Smooth muscle cell (in vitro differentiated cells): ENCODE measurements around the gene ZNF653. TPM values are rescaled to one million over a fixed set of nuclear protein-coding genes. Genes with fewer than 3 reads are reported as not detected.

Experiments used
- DNase-seq: peaks from one replicate; lab custom pipeline; 2025; ENCODE audit not compliant: unreplicated experiment; lab: John Stamatoyannopoulos, UW
- H2AFZ ChIP-seq: fragments of 200-600 bp; sonication (generic); 2 replicates; pipeline ENCODE4 v1.6.0; 2016; ENCODE audit warnings: antibody characterized with exemption, low read depth, mild to moderate bottlenecking
- H3F3A ChIP-seq: fragments of 200-600 bp; sonication (generic); 2 replicates; pipeline ENCODE4 v1.6.0; 2017; ENCODE audit warnings: antibody characterized with exemption, low read depth
- H3K27ac ChIP-seq: fragments of 200-600 bp; sonication (generic); 2 replicates; pipeline ENCODE4 v1.5.1; 2016; ENCODE audit warnings: low read depth, mild to moderate bottlenecking
- H3K27me3 ChIP-seq: fragments of 200-600 bp; sonication (generic); 2 replicates; pipeline ENCODE4 v1.6.1; 2016; ENCODE audit warnings: low read depth, mild to moderate bottlenecking
- H3K36me3 ChIP-seq: fragments of 200-600 bp; sonication (generic); 2 replicates; pipeline ENCODE4 v1.5.1; 2016; ENCODE audit warnings: low read depth
- H3K4me1 ChIP-seq: fragments of 200-600 bp; sonication (generic); 2 replicates; pipeline ENCODE4 v1.5.1; 2016; ENCODE audit warnings: low read depth
- H3K4me2 ChIP-seq: fragments of 200-600 bp; sonication (generic); 2 replicates; pipeline ENCODE4 v1.6.0; 2016; ENCODE audit warnings: mild to moderate bottlenecking
- H3K4me3 ChIP-seq: fragments of 200-600 bp; sonication (generic); 2 replicates; pipeline ENCODE4 v1.5.1; 2016; ENCODE audit warnings: mild to moderate bottlenecking
- H3K79me2 ChIP-seq: fragments of 200-600 bp; sonication (generic); 2 replicates; pipeline ENCODE4 v1.6.0; 2016; ENCODE audit warnings: low read depth, mild to moderate bottlenecking
- H3K9ac ChIP-seq: fragments of 200-600 bp; sonication (generic); 2 replicates; pipeline ENCODE4 v1.6.0; 2016; ENCODE audit warnings: low read depth
- H3K9me3 ChIP-seq: fragments of 200-600 bp; sonication (generic); replicated peaks from 2 replicates; pipeline ENCODE4 v1.5.1; 2016; ENCODE audit warnings: low read depth
- H4K20me1 ChIP-seq: fragments of 200-600 bp; sonication (generic); 2 replicates; pipeline ENCODE4 v1.6.0; 2016; ENCODE audit warnings: low read depth
- CTCF ChIP-seq: fragments of 200-600 bp; sonication (generic); IDR thresholded peaks from 2 replicates; pipeline ENCODE4 v1.5.1; 2017; ENCODE audit warnings: borderline replicate concordance, mild to moderate bottlenecking, antibody characterized with exemption; ENCODE audit not compliant: insufficient read depth, poor library complexity, severe bottlenecking
- whole genome bisulfite sequencing: methylation state at CpG from one replicate; pipeline ENCODE4 v1.1.7; 2016; ENCODE audit warnings: low lambda C conversion rate; 5-methylcytosine and 5-hydroxymethylcytosine counted together
- polyA plus RNA-seq: library from polyadenylated mRNA; unstranded; fragments of >200 nt; fragmentation: Nextera tagmentation; extraction: Ambion mirVana; gene quantifications from 2 replicates; pipeline ENCODE4 v1.2.1, GENCODE V29; 2016
- total RNA-seq: library from RNA; depleted of rRNA; stranded (reverse); fragments of >200 nt; gene quantifications from 2 replicates; pipeline ENCODE4 v1.2.3, GENCODE V29; 2014

ZNF653 gene
- 2.2 and 2.9 TPM in 2 replicates for total RNA-seq
- 5.5 and 10.8 TPM in 2 replicates for polyA plus RNA-seq

GRCh38 chr19:11505504-11506100 is at the start of gene ZNF653:
TSS of gene ZNF653 (minus strand) at chr19:11505839. CDS start at chr19:11505786, 53 bp downstream.
- under 1% methylated on average over 33 of the region's 65 CpGs for WGBS

GRCh38 chr19:11555246-11555645 is 49.6 kb upstream of the ZNF653 start:
- H4K20me1 ChIP-seq: peaks cover 31% of the 10 kb centered on the region
- no peaks in the 10 kb centered on the region for H3K36me3 ChIP-seq
- DNase-seq: no peak
- no peaks in the 10 kb centered on the region for H3K9me3 ChIP-seq
- H3K4me1 ChIP-seq: peaks cover 6% of the 10 kb centered on the region
- H3K27ac ChIP-seq: no peak overlapping the region
- H3K9ac ChIP-seq: no peak overlapping the region
- H3K4me2 ChIP-seq: no peak overlapping the region
- peaks cover 26% of the 10 kb centered on the region for H3K79me2 ChIP-seq
- no peaks in the 10 kb centered on the region for H3K27me3 ChIP-seq
- no peak overlapping the region for H3K4me3 ChIP-seq
- no peak overlapping the region for H2AFZ ChIP-seq
- H3F3A ChIP-seq: no peaks in the 10 kb centered on the region
- no peak for TF ChIP-seq CTCF
- 98% methylated on average over 6 of the region's 6 CpGs for WGBS

More at GRCh38 chr19:11505504-11506100, at the start of gene ZNF653:
- no peaks in the 10 kb centered on the region for H3K9me3 ChIP-seq
- peaks cover 6% of the 10 kb centered on the region for H3K4me1 ChIP-seq
- H3K4me3 ChIP-seq: peak within 1 kb of the TSS; percentile 78
- no peaks in the 10 kb centered on the region for H3K36me3 ChIP-seq
- no peak for TF ChIP-seq CTCF
- no peaks in the 10 kb centered on the region for H3F3A ChIP-seq
- DNase-seq: peak; percentile 85
- peak within 1 kb of the TSS; percentile 72 for H3K27ac ChIP-seq
- H3K4me2 ChIP-seq: peak within 1 kb of the TSS; percentile 87
- peak within 1 kb of the TSS; percentile 92 for H3K9ac ChIP-seq
- H3K79me2 ChIP-seq: no peaks in the 10 kb centered on the region
- H2AFZ ChIP-seq: peak within 1 kb of the TSS; percentile 73
- H3K27me3 ChIP-seq: no peaks in the 10 kb centered on the region
- H4K20me1 ChIP-seq: no peaks in the 10 kb centered on the region

- Histone ChIP-seq H3K79me2 (peaks cover 26% of the 10 kb centered on the region), H3F3A (no peaks in the 10 kb centered on the region), H3K4me3 (no peak overlapping the region), H3K9me3 (no peaks in the 10 kb centered on the region), H3K36me3 (no peaks in the 10 kb centered on the region), H3K27me3 (no peaks in the 10 kb centered on the region), H3K27ac (no peak overlapping the region), H2AFZ (no peak overlapping the region), H4K20me1 (peaks cover 31% of the 10 kb centered on the region), H3K4me1 (peaks cover 6% of the 10 kb centered on the region), H3K4me2 (no peak overlapping the region), H3K9ac (no peak overlapping the region)
- DNase-seq: no peak
- 97% methylated on average over 12 of the region's 12 CpGs for WGBS
- TF ChIP-seq CTCF: no peak
These were observed 48.5 kb upstream of the ZNF653 start for GRCh38 chr19:11554160-11554559.
